Activated CD8-positive, alpha-beta memory T cell treated with anti-CD3 and anti-CD28 coated beads, Interleukin-2, amount 50 U/mL, for 24 hours (primary cell): ENCODE data around the gene APBA2.
"Not testable (repeated sequence)": the region's sequence is repeated elsewhere in the genome, so short reads cannot be mapped to it uniquely, and the experiment has no call there.

Source experiments
- DNase-seq: peaks from one replicate; pipeline ENCODE4 v3.0.0-alpha.2; 2020; ENCODE audit errors: extremely low read depth

APBA2 gene

DNA sequence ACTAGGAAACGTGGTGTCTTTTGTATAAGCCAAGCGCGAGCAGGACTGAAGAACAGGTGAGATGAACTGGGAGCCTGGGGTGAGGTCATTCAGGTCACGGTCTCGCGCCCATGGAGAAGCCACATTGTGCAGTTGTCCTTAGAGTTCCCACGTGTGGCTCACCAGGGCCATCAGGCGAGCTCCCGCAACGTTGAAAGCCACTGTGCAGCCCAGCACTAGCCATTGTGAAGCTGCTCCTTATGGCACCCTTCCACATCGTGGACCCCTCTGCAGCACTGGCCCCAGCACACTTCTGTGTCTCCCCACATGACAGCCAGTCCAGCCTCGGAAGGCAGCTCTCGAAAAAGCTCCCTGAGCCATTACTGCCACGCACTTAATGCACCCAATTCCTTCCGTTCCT lies 7.6 kb upstream of the APBA2 start:
- DNase-seq = no peak

DNA sequence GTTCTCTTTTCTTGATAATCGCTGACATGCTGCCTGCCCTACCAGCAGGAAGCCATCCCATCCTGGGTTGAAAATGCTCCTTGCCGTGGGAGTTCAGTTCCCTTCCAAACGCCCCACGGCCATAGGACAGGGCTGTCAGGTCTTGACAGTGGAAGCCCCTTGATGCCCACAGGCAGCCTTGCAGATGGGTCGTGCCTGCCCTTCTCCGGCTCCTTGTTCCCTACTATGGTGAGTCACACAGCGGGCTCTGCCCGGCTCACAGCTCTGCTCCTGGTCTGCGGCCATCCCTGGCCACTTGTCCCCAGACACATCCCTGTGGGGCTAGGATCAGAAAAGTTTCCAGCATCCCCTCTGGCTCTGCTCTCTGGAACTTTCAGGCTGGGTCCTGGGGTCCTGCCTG lies 6.2 kb upstream of the APBA2 start:
- DNase-seq = no peak

DNA sequence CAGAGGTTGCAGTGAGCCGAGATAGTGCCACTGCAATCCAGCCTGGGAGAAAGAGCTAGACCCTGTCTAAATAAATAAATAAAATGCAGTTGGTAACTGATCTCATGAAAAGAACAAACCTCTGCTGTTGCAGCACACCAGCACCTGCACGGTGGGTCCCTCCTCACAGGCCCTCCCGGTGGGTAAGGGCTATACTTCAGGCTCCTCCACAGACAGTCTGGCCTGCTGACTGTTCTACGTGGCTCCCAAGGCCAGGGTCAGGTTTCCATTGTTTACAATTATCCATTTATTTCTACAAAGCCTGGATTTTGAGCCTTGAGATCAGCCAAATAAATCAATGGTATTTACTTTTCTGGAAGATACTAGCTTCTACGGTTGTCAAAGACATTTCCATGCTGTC lies 5.1 kb upstream of the APBA2 start:
- no peak for DNase-seq

GRCh38 chr15:28881170-28881569 lies 4.6 kb upstream of the APBA2 start:
- no peak for DNase-seq

DNA sequence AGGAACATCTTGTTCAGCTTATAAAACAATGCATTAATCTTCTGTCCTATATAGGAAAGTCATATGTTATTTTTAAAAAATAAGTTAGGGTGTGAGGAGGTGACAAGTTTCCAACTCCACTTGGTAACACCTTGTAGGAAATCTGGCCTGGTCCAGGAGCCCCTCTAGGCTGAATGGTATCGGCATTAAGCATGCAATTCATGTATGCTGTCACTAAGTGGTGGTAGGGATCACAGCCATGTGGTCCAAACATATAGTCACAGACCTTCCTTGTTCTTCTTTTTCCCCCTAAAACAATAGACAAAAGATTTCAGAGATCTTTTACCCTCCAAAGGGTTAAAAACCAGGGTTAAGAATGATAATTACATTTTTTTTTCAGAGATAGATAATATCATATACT lies 4.2 kb upstream of the APBA2 start:
- no peak for DNase-seq

DNA sequence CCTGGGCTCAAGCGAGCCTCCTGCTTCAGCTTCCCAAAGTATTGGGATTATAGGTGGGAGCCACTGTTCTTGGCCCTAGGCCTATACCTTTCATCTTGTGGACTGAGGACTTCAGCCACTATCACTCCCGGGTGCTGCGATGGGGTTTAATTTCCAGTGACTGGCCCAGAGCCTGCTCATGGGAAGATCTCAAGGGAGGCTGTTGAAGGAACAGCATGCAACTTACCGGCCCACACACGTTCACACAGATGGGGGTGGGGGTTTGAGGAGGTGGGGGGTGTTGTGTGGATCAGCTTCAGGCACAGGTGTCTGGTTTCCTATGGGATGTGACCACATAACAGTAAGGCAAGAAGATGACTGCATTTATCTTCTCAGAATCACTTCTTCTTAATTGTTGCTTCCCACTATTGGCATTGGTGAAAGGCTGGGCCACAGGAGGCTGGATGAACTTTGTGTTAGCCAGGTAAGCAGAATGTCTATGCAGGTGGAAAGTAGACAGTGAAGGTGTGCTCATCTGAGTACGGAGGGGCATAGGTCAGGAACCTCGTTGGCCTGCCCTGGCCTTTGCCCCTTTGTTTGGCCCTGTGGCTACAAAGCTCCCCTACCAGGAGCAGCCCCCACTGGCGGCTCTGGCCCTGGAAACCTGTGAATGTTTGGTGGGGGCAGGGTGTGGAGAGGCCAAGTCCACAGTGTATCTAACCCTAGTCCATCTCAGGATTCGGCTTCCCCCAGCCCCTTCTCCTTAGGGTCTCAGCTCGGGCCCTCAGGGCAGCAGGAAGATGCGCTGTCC lies 1.4 kb upstream of the APBA2 start:
- no peak for DNase-seq

DNA sequence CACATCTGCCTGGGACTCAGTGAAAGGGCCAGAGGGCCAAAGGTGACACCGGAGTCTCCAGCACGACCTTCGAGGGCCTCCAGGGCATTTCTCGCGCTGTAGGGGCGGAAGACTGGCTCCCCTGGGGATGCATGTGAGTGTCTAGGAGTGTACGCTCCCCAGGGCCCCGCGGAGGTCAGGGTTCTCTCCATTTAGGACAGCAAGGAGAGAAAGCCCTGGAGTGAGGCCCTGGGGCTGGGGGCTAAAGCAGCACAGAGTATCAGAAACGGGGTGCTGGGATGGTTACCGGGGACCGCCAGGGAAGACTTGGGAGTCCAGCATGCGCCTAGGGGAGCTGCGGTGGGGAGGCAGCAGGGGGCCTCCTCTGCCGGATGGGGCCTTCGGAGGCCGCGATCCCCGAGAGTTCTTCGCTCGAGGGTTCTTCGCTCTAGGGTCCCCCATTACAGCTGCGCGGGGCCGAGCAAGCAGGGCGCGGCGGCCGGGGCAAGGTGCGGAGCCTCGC lies 595 bp upstream of the APBA2 start:
- no peak for DNase-seq

- DNase-seq = no peak
Observed at GRCh38 chr15:28886431-28887338, 911 bp downstream of the APBA2 start.

GRCh38 chr15:28887339-28888174 lies 1.8 kb downstream of the APBA2 start:
- DNase-seq = no peak

DNA sequence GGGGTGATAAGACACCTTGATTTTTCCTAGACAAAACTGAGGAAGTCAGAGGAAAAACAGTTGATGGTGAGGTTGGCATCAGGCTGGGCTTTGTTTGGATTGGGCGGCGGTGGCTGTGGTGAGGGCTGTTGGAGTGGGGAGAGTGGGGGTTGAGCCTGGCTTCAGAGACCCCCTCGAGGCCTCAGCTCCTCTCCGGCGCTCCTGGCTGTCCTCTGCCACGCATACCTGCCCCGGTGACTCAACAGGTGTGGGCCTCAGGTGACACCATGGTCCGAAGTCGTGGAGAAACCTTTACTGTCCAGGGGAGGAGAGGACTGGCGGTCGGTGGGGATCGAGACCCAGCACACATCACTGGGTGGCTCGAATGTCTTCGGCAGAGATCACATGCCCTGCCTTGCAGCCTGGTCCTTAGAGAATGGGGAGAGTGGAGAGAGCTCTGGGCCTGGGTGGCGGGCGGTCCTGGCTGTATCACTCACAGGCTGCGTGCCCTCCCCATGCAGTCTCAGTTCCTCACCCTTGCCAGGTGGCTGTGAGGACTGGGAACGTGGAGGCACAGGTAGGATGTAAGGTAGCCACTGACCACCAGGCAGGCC lies 2.6 kb downstream of the APBA2 start:
- no peak for DNase-seq

DNA sequence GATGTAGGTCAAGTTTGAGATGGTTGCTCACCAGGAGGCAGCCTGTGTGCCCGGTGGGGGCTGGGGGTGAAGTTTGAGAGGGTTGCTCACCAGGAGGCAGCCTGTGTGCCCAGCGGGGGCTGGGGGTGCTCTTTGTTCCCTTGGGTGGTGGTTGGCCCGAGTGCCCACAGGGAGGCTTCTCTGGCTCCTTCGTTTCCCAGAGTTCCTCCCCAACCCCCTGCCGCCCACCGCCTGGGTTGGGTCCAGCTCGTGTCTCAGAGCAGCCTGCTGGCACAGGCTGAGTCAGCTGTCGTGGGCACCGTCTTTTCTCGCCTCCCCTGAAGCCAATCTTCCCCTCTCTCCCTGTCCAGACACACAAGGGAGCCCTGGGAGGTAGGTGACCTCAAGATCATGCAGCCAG lies 3.1 kb downstream of the APBA2 start:
- DNase-seq = no peak

DNA sequence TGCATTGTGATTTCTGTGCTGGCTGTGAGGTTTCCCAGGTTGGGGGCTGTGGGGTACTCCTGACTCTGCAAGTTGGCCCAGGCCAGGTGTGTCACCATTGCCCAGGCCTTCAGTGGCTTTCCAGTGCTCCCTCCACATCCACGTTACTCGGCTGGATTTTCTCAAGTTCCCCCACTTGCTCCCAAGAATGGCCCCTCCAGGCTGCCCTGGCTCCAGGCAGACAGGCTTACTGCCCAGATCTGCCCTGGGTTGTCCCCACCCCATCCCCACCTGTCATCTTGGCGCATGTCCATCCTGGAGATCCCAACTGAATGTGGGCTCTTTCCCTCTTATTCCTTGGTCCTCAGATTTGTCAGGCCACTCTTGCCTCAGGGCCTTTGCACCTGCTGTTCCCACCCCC lies 3.6 kb downstream of the APBA2 start:
- no peak for DNase-seq

DNA sequence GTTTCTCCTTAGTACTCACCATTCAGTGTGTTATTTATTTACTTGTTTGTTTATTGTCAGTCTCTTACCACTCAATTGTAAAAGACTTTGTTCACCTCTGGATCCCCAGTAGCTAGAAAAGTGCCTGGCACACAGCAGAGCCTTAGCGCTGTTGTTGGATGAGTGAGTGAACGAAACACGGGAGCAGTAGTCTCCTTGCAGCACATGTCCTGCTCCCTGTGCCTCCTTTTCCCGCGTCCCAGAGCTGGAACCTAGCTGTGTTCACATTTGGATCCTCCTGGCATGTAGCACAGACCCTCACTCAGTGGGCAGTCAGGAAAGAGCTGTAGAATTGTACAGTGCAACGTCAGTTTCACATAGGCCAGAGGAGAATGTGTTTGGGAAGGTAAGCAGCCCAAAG lies 4.1 kb downstream of the APBA2 start:
- not testable (repeated sequence) for DNase-seq

DNA sequence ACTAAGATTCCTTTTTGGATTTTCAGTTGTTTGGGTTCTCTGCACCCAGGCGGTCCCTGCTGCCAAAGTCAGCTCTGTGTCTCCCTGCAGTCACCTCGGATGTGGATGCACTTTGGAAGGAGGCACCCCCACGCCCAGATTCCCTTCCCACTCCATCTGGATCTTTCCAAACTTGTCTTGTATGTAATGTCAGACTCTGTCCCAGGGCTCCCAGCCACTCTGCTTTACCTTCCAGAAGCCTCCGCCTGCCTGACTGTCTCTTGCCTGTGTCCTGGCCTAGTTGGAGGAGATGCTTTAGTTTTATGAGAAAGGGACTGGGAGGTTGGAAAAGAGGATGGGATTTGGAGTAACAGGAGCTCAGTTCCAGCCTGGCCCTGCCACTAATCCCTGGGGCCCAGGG lies 4.5 kb downstream of the APBA2 start:
- not testable (repeated sequence) for DNase-seq

DNA sequence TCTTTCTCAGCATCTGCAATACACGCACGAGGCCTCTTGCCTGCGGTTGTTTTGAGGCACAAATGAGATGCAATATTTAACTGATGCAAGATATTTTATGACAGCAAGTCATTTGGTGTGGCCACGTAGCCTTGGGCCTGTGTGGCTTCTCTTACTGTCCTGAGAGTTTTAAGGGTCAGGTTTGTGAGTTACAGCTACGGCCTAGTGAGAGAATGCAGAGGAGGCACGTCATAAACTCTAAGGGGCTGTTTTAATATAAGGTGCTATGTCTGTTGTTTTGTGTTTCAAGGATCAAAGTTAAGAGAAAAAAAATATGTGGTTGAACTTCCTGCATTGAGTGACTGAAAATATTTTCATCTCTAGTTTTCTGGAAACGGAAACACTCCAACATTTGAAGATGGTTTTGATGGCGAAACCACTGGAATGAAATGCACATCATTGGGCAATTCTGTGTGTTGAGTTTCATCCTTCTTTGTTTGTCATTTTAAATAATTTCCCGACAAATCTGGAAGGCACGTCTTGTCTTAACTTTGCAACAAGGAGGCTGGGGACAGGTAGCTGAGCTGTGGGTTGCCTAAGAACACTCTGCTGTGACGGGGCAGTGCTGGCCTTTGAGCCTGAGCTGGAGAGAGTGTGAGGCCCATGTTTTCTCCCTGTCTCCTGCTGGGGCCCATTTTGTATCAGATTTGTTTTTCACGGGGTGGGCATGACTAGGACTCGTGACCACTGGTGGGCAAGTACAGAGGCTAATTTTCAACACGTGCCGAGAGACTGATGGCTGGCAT lies 5.1 kb downstream of the APBA2 start:
- no peak for DNase-seq

DNA sequence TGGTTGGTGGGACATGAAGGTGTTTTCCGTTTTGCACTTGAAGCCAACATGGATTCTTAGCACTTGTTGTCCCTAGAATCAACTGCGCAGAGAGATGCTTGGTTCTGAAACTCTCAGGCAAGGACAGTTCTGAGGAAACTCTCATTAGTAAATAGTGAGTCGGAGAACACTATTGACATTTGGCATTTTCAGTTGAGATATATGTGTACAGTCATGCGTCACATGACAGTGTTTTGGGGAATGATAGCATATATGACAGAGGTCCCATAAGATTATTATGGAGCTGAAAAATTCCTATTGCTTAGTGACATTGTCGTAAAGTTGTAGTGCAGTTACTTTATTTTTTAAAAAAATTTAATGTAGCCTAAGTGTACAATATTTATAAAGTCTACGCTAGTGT lies 5.8 kb downstream of the APBA2 start:
- no peak for DNase-seq

GRCh38 chr15:28892789-28893610 lies 7.2 kb downstream of the APBA2 start:
- no peak for DNase-seq

GRCh38 chr15:28894631-28895030 lies 8.9 kb downstream of the APBA2 start:
- no peak for DNase-seq

GRCh38 chr15:28895146-28895545 lies 9.4 kb downstream of the APBA2 start:
- no peak for DNase-seq

- no peak for DNase-seq
Observed at GRCh38 chr15:28895566-28895965, 9.8 kb downstream of the APBA2 start.
